ENCODE data around the gene BCL7A.
A peak's percentile ranks its signal among the peaks of the same experiment; 100 is the strongest.

BCL7A gene

DNA sequence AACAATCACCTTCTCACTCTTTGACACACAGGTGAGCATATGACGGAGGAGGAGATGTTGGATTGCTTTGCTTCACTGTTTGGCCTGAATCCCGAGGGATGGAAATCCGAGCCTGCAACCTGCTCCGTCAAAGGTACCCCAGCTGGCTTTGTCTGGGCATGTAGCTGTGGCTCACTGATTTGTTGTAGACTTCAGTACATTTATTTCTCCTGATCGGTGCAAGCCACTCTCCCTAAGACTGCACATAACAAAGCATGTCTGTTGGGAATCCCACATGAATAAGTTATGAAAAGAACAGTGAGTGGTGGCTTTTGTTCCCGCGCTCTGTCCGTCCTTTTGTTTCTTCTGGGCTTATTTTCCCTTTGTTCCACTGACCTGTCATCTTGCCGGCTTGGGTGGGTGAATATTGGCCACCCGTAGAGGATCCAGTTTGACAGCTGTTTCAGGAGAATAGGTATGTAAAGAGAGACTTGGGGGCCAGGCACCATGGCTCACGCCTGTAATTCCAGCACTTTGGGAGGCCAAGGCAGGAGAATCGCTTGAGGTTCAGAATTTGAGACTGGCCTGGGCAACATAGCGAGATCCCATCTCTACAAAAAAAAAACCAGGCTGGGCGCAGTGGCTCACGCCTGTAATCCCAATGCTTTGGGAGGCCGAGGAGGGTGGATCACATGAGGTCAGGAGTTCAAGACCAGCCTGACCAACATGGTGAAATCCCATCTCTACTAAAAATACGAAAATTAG is 20.0 kb upstream of the BCL7A start:
- peak in 2 of 3 experiments; percentile 34 to 97 for DNase-seq

DNA sequence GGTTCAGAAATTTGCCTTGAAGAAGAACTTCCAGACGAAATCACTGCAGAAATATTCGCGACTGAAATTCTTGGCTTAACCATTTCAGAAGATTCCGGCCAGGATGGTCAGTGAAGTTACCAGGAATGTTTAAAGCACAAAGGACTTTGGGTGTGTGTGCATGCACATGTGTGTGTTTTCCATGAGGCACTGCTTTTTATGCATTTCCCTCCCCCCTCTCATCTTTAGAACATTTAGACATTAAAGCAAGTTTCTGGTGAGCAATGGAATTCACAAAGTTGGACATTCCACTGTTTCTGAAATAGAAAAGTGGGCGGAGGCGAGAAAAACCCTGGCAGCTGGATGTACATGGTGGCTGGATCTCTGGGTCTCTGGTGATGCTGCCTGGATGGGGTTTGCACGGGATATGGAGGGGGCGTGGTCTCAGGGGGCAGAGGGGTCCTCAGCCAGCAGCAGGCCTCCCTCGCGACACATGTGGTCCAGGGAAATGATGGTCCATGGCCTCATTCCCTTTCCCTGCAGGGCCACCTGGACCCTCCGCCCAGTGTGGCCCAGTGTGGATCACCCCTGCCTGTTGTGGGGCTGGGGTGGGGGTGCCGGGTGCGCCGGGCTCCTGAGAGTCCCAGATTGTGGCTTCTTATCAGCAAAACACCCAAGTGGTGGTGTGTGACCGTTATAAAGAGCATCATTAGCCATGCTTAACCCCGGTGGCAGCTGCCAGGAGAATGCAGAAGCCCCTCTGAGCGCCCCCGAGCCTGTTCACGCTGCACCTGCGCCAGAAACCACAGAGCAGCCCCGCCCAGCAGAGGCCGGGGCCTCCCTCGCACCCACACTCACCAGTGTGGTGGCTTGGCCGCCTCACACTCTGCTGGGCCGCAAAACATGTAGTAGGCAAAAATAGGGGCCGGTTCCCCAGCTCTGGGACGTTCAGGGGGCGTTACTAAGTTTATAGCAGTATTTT is 17.8 kb upstream of the BCL7A start:
- no peak for DNase-seq

DNA sequence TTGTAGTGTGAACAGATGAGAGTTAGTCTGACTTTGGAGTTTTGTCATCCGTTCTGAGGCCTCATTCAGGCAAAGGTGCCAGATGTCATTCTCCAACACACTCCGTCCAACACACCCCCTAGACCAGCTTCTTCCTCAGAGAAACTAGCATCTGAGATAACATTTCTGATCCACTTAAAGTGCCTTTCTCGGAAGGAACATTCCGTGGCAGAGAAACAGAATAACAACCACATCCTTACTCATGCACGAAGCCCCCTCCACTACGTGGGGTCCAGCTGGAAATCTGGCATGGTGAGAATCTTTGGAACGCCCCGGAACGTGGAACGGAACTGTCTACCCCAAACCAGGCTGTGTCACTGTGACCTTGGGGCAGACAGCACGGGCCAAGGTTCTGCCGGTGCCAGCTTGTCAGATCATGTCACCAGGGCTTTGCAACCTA is 17.0 kb upstream of the BCL7A start:
- no peak for DNase-seq

DNA sequence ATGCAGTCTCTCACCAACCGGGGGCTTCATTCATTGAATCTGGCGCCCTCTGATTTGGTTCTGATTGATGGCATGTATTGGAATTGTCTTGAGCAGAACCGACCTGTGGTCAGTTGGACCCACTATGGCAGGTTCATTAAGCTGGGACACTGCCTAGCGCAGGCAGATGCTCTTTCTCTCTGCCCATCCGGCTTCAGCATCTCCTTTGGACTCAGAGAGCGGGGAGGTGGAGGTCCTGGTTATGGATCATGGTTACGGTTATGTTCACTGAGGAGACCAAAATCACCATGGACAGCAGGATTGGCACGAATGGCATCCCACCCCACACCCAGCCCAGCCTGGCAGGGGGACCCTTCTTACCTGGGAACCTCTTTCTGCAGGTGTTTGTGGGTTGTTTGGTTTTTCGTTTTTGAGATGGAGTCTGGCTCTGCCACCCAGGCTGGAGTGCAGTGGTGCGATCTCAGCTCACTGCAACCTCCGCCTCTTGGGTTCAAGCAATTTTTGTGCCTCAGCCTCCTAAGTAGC is 16.4 kb upstream of the BCL7A start:
- no peak for DNase-seq

DNA sequence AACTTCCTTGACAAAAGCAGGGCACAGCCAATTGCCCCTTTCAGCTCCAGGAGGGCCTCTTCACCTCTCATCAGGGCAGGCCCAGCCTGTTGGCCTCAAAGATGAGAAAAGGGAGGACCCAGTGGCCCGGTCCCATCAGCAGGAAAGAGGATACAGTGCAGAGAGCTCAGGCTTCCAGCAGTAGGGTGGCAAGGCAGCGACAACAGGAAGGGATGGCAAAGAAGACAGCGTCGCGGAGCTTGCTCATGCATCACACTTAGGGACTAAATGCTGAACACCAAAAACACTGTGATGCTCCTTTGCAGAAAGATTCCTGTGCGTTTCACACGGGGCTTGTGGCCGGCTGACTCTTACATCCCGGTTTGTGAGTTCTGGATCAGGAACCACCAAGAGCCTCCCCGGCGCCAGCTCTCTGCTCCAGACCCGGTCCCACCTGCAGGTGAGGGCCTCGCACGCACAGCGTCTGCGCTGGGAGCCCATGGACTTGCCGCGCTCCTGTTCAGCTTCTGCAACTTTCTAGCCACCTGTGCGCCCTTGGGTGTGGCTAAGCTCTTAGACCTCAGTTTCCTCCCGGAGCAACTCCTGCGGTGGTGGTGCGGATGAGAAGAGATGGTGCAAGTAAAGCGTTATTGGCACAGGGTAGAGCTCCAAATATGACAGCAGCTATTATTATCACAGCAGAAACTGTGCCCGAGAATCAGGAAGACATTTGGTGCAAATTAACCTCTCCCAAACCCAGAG is 15.3 kb upstream of the BCL7A start:
- no peak for DNase-seq

DNA sequence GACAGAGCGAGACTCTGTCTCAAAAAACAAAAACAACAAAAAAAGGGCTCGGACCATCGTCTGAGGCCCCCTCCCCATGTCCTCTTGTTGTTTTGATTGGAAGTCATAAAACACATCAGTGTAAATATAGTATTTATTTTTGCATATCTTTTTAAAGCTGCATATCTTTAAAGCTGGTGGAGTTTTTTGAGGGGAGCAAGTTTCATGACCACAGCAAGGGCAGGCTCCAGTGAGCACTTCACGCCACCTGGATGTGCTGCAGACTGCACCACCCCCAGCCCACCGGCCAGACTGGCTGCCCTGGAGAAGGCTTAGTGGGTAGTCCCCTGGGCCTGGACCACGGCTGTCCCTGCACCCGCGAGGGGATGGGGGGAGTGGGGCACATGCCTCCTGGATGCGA is 11.9 kb upstream of the BCL7A start:
- no peak for DNase-seq

DNA sequence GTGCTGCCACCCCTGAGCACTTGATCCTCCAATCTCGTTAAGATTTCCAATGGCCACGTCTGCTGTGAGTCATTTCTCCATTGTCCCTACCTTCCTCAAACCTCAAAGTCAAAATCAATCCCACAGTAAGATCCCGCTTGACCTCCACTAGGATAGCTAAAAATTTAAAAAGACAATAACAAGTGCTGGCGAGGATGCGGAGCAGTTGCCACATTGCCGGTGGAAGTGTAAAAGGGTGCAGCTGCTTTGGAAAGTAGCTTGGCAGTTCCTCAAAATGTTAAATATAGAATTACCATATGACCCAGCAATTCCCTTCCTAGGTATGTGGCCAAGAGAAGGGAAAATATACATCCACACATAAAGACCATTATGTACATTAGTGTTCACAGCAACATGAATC is 9.5 kb upstream of the BCL7A start:
- DNase-seq, result no peak

DNA sequence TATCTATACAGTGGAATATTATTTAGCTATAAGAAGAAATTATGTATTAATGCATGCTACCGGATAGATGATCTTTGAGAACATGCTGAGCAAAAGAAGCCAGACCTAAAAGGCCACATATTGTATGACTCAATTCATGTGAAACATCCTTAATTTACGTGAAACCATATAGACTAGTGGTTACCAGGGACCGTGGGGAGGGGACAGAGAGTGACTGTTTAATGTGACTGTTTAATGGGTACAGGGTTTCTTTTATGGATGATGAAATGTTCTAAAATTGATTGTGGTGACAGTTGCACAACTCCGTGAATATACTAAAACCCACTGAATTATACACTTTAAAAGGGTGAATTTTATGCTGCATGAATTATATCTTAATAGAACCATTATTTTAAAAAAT is 8.5 kb upstream of the BCL7A start:
- no peak for DNase-seq

DNA sequence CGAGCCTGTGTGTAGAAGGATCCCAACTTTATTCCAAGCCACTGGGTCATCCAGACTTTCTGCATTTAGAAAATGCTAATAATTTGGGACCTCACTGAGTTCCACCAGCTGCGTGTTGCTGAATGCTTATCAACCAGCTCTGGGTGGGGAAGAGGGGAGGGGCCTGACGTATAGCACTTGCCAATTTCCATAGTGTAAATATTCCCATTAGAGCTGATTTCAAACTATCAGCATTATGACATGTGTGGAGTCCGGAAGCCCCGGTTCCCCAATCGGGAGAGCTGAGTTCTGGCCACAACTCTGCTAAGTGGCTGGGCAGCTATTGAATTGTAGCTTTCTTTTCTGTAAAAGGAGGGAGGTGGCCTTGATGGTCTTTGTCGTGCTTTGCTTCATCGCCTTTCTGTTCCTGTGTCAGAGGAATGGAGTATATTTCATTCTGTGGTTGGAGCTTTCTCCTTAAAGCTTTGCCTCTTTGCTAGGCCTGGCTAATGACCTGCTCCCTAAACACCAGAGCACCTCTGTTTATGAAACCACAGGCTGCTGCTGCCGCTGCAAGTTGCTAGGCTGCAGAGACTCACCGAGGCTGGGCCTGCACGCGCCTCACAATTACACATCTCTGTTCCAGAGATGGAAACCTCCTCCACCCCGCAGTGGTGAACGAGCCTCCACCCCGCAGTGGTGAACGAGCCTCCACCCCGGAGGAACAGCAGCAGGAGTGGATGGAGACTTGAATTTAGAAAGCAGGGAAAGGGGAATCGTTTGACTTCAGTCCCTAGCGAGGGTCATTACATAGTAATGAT is 7.7 kb upstream of the BCL7A start:
- DNase-seq, result peak in 2 of 3 experiments; percentile 16 to 24

DNA sequence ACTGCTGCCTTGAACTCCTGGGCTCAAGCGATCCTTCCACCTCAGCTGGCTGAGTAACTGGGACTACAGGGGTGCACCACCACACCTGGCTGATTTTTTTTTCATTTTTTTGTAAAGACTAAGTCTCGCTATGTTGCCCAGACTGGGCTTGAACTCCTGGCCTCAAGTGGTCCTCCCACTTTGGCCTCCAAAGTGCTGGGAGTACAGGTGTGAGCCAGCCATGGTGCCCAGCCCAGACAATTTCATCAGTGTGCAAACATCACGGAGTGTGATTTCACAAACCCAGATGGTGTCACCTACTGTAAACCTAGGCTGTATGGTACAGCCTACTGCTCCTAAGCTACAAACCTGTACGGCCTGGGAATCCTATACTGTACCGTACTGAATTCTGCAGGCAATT is 6.9 kb upstream of the BCL7A start:
- DNase-seq, result no peak

DNA sequence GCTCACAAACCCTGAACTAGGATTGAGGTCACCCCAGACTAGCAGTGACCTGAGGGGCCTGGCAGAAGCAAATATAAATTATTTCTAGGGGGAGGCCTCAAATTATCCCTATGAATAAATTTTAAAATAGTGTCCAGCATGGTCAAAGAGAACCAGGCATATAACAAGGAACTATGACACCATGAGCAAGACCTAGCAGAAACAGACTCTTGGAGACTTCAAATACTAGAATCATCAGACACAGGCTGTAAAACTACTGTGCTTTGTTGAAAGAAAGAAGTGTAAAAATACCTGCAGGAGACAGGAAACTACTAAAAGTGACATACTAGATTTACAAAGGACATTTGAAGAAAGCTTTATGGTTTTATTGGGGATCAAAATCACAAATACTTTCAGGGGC is 3.2 kb upstream of the BCL7A start:
- no peak for DNase-seq

DNA sequence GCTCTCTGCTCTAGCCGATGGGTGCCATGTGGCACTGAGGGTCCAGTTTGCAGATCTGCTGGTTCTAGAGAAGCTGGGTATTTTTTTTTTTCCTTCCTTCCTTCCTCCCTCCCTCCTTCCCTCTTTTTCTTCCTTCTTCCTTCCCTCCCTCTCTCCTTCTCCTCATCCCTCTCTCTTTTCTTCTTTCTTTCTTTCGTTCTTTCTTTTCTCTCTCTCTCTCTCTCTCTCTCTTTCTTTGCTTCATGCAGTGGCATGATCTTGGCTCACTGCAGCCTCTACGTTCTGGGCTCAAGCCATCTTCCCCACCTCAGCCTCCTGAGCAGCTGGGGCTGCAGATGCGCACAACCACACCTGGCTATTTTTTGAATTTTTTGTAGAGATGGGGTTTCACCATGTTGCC is 2.7 kb upstream of the BCL7A start:
- no peak for DNase-seq

DNA sequence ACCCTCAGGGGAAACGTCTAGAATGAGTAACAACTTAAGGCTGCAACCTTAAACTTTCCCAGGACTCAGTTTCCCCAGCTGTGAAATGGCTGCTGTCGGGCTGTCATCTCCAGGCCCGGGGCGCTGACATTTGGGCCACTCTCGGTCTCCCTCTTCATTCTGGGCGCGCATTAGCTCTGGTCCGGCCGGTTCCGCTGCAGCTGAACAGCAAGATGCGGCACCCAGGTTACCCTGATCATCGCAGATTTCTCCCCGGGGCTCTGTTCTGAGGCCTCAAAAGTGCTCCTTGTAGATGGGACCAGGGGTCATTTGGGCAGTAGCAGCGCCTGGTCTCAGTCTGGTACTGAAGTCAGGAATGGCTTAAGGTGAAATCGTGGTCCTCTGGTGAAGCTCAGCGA is 890 bp upstream of the BCL7A start:
- peak in 1 of 3 experiments; percentile 67 for DNase-seq

DNA sequence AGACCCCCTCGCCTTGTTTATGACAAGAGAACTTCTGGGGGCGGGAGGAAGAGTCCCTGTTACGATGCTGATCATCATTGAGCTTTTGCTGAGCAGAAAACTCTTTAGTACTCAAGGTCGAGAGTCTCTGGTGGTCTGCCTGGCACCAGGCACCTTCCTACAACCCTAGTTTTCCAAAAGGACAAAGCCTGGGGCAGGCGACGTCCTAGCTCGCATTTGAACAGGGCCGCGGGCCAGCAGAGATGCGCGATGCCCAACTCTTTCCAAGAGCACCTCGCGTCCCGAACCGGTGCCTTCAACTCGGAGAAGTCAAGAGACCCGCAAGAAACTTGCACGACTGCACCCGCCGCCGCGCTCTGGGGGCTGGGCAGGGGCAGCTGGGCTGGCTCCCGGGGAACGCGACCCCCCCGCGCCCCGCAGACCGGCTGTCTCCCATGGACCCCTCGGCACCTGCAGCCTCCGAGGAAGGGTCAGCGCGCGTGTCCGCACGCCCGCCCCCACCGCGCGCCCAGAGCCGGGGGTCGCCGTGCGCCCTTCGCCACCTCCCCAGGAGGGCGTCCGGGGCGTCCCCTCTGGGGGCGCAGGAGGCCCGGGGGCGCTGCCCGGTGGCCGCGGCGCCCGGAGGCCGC is 377 bp upstream of the BCL7A start:
- DNase-seq, result peak; percentile 38 to 86 (median 80)

DNA sequence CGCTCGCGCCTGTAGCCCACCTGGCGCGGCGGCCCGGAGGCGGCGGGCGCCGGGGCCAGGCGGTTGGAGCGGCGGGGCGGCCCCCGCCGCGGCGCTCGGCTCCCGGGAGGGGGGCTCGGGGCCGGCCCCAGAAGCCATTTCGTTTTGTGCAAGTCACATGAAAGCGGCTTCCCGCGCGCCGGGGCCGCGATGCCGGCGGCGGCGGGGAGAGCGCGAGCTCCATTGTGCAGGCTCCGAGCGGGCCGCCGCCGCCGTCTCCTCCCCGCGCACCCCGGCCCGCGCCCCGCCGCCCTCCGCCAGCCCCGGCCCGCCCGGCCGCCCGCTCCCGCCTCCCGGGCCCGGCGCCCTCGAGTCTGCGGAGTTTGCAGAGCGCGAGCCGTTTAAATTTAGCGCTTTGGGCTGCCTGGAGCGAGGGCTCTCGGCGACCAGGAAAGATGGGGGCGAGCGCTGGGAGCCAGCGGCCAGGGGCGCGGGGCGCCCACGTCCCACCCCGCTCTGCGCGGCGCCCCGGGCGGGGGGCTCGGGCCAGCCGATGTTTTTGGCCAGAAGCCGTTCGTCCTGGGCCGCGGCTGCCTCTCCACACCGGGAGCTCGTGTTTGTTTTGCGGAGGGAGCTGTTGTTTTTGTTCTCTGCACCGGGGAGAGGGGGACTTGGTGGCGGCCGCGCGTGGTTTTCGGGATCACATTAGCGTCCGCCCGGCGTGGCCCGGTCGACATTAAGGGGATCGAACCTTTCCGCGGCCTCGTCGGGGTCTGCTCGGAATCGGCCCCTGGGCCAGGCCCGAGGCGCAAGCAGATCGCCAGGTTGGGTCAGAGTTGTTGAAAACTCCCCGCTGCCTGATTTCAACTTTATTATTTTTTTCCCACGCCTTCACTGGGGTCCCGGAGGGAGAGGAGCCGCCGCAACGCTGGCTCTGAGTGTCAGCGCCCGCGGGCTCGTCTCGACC is 982 bp downstream of the BCL7A start:
- DNase-seq, result peak; percentile 45 to 75 (median 68)

DNA sequence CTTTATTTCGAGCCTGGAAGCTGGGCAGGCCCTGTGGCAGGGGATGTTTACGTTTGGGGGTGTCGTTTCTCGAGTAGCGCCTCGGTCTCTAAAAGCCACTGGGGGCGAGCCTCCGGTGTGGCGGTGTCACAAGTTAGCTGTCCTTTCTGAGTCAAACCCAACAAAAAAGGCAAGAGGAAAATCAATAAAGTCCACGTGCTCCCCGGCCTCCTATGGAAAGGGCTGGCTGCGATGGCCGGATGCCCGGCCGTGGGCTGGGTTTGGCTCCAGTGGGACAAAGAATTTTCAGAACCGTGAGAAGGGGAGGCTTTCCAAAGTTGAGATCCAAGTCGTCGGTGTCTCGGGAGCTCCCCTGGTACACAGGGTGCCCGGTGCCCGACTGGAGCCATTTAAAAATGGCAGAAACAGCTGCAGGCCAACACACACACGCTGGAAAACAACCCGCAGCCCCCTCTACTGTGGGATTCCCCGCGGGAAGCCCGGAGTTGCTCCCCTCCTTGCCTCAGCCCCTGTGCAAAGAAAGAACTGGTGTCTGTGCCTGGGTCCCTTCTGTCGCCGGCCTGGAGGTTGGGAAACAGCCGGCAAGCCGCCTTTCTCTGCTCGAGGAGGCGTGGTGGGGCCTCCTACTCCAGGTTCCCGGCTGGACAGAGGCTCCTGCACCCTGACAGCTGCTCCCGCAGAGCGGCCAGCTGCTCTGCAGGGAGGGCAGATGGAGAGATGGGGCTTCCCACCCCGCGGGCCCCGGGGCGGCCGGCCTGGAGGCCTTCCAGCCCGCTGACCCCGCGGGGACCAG is 1.9 kb downstream of the BCL7A start:
- DNase-seq, result peak; percentile 44 to 79 (median 75)

DNA sequence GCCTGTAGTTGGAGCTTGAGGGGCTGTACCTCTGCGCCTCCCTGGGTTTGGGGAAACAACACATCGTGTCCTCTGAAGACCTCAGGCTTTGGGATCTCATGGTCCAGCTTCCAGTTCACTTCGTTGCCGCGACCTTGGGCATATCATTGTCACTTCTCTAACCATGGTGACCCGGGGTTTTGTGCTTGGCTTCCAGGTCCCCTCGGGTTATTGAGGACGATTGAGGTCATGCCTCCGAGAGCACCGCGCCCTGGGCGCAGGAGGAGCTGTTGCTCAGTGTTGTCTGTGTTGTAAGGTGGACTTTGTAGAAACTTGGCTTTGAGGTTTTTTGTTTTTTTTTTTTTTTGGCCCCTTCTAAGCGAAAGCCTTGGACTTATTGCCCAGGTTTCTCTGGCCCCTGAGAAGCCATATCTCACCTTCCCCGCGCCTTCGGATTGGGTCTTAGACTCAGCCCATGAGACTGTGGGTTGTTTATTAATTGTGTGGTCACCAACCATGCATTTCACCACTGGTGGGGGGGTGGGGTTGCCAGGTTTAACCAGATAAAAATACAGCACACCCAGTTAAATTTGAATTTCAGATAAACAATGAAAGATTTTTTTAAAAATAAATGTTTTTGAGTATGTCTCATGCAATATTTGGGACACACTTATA is 2.6 kb downstream of the BCL7A start:
- DNase-seq, result peak in 1 of 3 experiments; percentile 31

DNA sequence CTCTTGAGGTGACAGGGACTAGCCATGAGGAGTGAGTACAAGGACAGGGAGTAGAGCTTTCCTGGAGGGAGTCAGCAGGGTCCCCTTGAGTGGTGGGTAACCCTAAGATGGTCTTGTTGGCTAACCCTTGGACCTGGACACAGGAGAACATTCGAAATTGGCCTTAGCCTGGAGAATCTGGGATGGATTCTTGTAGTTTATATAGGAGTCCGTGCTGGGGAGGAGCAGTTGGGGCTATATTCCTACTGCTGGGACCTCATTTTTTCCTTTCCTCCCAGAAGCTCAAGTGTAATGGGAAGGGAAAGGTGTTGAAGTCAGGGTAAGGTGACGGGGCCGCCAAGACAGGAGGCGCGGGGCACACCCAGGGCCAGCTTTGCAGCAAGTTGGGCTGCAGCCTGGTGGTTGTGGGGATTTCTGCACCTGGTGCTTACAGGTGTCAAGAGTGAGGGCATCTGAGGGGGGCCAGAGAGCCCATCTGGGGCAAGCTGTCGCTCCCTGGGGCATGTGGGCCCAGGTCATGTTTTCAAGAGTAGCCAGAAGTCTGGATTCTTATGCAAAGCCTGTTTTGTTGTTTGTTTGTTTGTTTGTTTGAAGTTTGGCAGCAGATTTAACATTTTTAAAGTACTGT is 5.1 kb downstream of the BCL7A start:
- no peak for DNase-seq

Measured in NCI-H1417 (cell line).